GM12891 (cell line): ENCODE results near the gene ZSWIM1.

ENCODE experiments used
- PAX5 ChIP-seq: IDR thresholded peaks from 2 replicates; pipeline ENCODE4 v1.6.1; 2011; ENCODE audit warnings: low read length, moderate library complexity, mild to moderate bottlenecking; ENCODE audit not compliant: insufficient read depth, severe bottlenecking
- POLR2A ChIP-seq: IDR thresholded peaks from 2 replicates; pipeline ENCODE4 v1.6.1; 2011; ENCODE audit warnings: low read depth, low read length, control low read depth
- POLR2AphosphoS5 ChIP-seq: IDR thresholded peaks from 2 replicates; pipeline ENCODE4 v1.6.1; 2011; ENCODE audit warnings: low read depth, low read length, control low read depth
- POU2F2 ChIP-seq: IDR thresholded peaks from 2 replicates; pipeline ENCODE4 v1.6.1; 2011; ENCODE audit warnings: low read depth, mild to moderate bottlenecking, control low read depth, low read length, moderate library complexity
- SPI1 ChIP-seq: IDR thresholded peaks from 2 replicates; pipeline ENCODE4 v1.6.1; 2011; ENCODE audit warnings: low read depth, low read length, control low read depth
- TAF1 ChIP-seq: IDR thresholded peaks from 2 replicates; pipeline ENCODE4 v1.6.1; 2011; ENCODE audit warnings: low read depth, low read length, control low read depth

DNA sequence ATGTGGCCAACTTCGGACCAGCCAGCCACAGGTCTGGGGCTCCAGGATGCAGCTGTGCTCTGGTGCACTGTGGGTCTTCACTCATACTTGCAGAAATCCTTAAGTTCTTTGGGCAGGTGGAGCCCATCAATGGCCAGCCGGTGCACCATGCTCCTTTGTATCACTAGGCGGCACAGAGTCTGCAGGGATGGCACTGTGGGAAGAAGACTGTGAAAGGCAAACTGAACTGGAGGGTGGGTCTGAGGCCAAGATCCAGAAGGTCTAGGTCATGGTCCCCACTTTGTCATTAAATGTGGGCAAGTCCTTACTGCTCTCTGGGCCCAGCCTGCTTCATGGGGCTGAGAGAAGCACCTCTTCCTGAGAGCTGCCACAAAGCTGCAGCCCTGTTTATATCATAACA, 7.7 kb downstream of the ZSWIM1 start:
- TF ChIP-seq POLR2AphosphoS5 (no peak), TAF1 (no peak), SPI1 (no peak), POLR2A (no peak), POU2F2 (no peak), PAX5 (no peak)
